Measurements from ENCODE around the gene CHCHD6. TPM values are rescaled to one million over a fixed set of nuclear protein-coding genes. Genes with fewer than 3 reads are reported as not detected.

Gene CHCHD6
- total RNA-seq, 4 donors from 2014 or later: 2.4 to 44.6 (median 5.1) TPM

- H3K27me3 ChIP-seq: no peaks in the 10 kb centered on the region
- no peak for TF ChIP-seq POLR2A (IDR thresholded peaks at IDR 0.05)
- H3K9me3 ChIP-seq: no peaks in the 10 kb centered on the region
- DNase-seq: no peak
- H3K36me3 ChIP-seq: peaks cover 0 to 3% (median 0%) of the 10 kb centered on the region in 3 donors
- no peak overlapping the region for H3K27ac ChIP-seq
- H3K4me3 ChIP-seq: no peak overlapping the region
- peaks cover 0 to 13% (median 0%) of the 10 kb centered on the region in 4 donors for H3K4me1 ChIP-seq
Observed at GRCh38 chr3:126995254-126995780, 291.3 kb downstream of the CHCHD6 start.

GRCh38 chr3:126995926-126996512, 292.0 kb downstream of the CHCHD6 start:
- no peaks in the 10 kb centered on the region for H3K9me3 ChIP-seq
- no peaks in the 10 kb centered on the region for H3K36me3 ChIP-seq
- H3K27me3 ChIP-seq: no peaks in the 10 kb centered on the region
- peaks cover 0 to 13% (median 0%) of the 10 kb centered on the region in 4 donors for H3K4me1 ChIP-seq
- H3K27ac ChIP-seq: no peak overlapping the region
- H3K4me3 ChIP-seq: no peak overlapping the region
- TF ChIP-seq CTCF (IDR thresholded peaks at IDR 0.05) (peak in 1 of 6 experiments; percentile 7), POLR2A (IDR thresholded peaks at IDR 0.05) (no peak)
- no peak for DNase-seq

GRCh38 chr3:126996905-126997304, 292.9 kb downstream of the CHCHD6 start:
- Histone ChIP-seq H3K4me3 (no peak overlapping the region), H3K36me3 (no peaks in the 10 kb centered on the region), H3K4me1 (peaks cover 0 to 21% (median 0%) of the 10 kb centered on the region in 4 donors), H3K27ac (no peak overlapping the region), H3K9me3 (no peaks in the 10 kb centered on the region), H3K27me3 (no peaks in the 10 kb centered on the region)
- no peak for DNase-seq
- TF ChIP-seq POLR2A (IDR thresholded peaks at IDR 0.05) (no peak), CTCF (IDR thresholded peaks at IDR 0.05) (no peak)

GRCh38 chr3:126997455-126998038, 293.5 kb downstream of the CHCHD6 start:
- no peaks in the 10 kb centered on the region for H3K36me3 ChIP-seq
- H3K27me3 ChIP-seq: no peaks in the 10 kb centered on the region
- no peak for TF ChIP-seq CTCF (IDR thresholded peaks at IDR 0.05)
- no peak for TF ChIP-seq POLR2A (IDR thresholded peaks at IDR 0.05)
- no peak for DNase-seq
- H3K27ac ChIP-seq: no peak overlapping the region
- peaks cover 0 to 25% (median 0%) of the 10 kb centered on the region in 4 donors for H3K4me1 ChIP-seq
- no peak overlapping the region for H3K4me3 ChIP-seq
- no peaks in the 10 kb centered on the region for H3K9me3 ChIP-seq

- Histone ChIP-seq H3K27me3 (no peaks in the 10 kb centered on the region), H3K9me3 (no peaks in the 10 kb centered on the region), H3K27ac (no peak overlapping the region), H3K4me3 (no peak overlapping the region), H3K4me1 (peaks cover 0 to 32% (median 0%) of the 10 kb centered on the region in 4 donors), H3K36me3 (no peaks in the 10 kb centered on the region)
- no peak for DNase-seq
- TF ChIP-seq CTCF (IDR thresholded peaks at IDR 0.05): no peak
- no peak for TF ChIP-seq POLR2A (IDR thresholded peaks at IDR 0.05)
Observed at GRCh38 chr3:126998320-126998719, 294.3 kb downstream of the CHCHD6 start.

GRCh38 chr3:126998728-126999127, 294.7 kb downstream of the CHCHD6 start:
- TF ChIP-seq CTCF (IDR thresholded peaks at IDR 0.05): no peak
- TF ChIP-seq POLR2A (IDR thresholded peaks at IDR 0.05): no peak
- Histone ChIP-seq H3K4me3 (no peak overlapping the region), H3K4me1 (peaks cover 0 to 32% (median 0%) of the 10 kb centered on the region in 4 donors), H3K27ac (no peak overlapping the region), H3K9me3 (no peaks in the 10 kb centered on the region), H3K36me3 (no peaks in the 10 kb centered on the region), H3K27me3 (no peaks in the 10 kb centered on the region)
- DNase-seq: no peak
